Retinal pigment epithelial cell (primary cell): ENCODE results near the gene SUCLA2.
"Not testable (repeated sequence)": the region's sequence is repeated elsewhere in the genome, so short reads cannot be mapped to it uniquely, and the experiment has no call there.

Experiments
- DNase-seq: peaks from one replicate; pipeline ENCODE4 v3.0.0-alpha.2; 2010; ENCODE audit warnings: low read depth
- H3K4me3 ChIP-seq: 2 replicates; pipeline ENCODE4 v1.5.1; 2011; ENCODE audit warnings: mild to moderate bottlenecking, low read length, control low read depth, moderate library complexity
- TF ChIP-seq, protein P1 (sequence below): conservative IDR thresholded peaks from 2 replicates; pipeline ENCODE4 v1.5.1; 2011; ENCODE audit warnings: low read depth, low read length, control low read depth, inconsistent platforms

Gene SUCLA2

DNA sequence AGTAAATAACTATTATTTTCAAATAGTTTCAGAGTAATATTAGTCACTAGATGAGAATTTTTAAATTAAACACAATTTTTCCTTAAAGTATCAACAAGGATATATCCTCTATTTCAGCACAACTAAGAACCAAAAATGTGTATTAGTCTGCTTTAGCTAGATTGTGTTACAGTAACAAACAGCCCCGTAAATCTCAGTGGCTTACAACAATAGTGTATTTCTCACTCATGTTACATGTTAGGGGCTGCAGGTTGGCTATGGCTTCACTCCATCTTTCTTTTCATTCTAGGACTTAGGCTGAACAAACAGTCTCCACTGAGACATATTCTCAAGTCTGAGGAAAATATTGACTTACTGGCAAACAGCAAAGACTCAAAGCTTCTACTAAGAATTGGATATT, 11.6 kb upstream of the SUCLA2 start:
- DNase-seq: no peak
- TF ChIP-seq, protein P1, sequence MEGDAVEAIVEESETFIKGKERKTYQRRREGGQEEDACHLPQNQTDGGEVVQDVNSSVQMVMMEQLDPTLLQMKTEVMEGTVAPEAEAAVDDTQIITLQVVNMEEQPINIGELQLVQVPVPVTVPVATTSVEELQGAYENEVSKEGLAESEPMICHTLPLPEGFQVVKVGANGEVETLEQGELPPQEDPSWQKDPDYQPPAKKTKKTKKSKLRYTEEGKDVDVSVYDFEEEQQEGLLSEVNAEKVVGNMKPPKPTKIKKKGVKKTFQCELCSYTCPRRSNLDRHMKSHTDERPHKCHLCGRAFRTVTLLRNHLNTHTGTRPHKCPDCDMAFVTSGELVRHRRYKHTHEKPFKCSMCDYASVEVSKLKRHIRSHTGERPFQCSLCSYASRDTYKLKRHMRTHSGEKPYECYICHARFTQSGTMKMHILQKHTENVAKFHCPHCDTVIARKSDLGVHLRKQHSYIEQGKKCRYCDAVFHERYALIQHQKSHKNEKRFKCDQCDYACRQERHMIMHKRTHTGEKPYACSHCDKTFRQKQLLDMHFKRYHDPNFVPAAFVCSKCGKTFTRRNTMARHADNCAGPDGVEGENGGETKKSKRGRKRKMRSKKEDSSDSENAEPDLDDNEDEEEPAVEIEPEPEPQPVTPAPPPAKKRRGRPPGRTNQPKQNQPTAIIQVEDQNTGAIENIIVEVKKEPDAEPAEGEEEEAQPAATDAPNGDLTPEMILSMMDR: no peak
- H3K4me3 ChIP-seq: no peak overlapping the region

DNA sequence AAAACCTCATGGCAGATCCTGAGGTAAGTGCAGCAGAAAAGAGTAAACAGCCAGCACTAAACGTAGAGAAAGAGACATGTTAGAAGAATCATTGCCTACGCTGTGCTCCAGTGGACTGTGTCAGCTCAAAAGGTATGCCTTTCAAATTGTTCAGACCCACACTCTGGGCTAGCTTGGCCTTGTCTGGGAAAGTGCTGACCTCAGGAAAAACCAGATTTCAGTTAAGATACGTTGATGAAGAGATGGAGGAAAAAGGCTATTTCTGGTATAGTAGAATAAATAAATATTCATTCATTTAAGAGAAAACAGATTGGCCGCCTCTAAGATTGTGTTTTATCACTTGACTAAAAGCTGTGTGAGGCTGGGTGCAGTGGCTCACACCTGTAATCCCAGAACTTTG, 9.6 kb upstream of the SUCLA2 start:
- DNase-seq: no peak
- TF ChIP-seq, protein P1: no peak
- H3K4me3 ChIP-seq: no peak overlapping the region

DNA sequence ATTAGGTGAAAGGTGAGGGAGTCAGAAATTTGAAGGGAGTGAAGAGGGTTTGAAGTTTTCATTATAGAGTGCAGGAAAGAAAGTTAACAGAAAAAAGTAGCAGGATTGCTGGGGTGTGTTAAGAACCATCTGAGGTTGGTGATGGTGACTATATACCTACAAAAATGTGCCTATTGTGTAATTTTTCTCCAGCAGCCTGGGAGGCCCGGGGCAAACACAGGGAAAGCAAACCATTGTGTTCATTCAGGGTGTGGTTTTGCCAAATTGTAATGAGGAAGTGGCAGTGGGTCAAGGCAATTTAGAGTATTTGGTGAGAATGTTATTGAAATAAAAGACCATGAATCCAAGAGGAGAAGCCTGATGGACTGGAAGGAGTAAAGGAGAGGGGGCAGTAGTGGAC, 8.2 kb upstream of the SUCLA2 start:
- TF ChIP-seq, protein P1: no peak
- H3K4me3 ChIP-seq: no peak overlapping the region
- DNase-seq: no peak

DNA sequence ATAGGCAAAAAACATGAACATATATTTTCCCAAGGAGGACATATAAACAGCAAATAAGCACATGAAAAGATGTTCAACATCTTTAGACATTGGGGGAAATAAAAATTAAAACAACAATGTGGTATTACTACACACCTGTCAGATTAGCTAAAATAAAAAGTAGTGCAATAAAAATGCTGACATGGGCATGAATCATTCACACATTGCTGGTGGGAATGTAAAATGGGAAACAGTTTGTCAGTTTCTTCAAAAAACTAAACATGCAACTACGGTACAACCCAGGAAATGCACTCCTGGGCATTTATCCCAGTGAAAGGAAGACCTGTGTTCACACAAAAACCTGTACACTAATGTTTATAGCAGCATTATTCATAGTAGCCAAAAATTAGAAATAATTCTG, 5.3 kb upstream of the SUCLA2 start:
- no peak overlapping the region for H3K4me3 ChIP-seq
- TF ChIP-seq, protein P1: no peak
- no peak for DNase-seq

DNA sequence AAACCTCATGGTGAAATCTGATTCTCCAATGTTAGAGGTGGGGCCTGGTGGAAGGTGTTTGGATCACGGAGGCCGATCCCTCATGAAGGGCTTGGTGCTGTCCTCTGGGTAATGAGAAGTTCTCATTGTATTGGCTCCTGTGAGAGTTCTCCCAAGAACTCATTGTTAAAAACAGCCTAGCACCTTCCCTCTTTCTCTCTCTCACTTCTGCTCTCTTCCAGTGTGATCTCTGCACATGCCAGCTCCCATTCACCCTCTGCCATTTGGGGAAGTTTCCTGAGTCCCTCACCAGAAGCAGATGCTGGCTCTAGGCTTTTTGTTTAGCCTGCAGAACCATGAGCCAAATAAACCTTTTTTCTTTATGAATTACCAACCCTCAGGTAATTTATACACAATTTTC, 3.1 kb upstream of the SUCLA2 start:
- no peak overlapping the region for H3K4me3 ChIP-seq
- DNase-seq: no peak
- TF ChIP-seq, protein P1: no peak

DNA sequence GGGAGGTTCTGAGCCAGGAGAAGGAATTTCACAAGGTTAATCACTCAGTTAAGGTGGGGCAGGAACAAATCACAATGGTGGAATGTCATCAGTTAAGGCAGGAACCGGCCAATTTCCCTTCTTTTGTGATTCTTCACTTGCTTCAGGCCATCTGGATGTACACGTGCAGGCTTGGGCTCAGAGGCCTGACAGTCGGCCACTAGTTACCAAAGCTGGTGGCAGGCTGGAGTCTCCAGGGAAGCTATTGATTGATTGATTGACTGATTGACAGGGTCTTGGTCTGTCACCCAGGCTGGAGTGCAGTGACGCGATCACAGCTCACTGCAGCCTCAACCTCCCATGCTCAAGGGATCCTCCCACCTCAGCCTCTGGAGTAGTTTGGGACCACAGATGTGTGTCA, 926 bp upstream of the SUCLA2 start:
- not testable (repeated sequence) for DNase-seq, H3K4me3 ChIP-seq

DNA sequence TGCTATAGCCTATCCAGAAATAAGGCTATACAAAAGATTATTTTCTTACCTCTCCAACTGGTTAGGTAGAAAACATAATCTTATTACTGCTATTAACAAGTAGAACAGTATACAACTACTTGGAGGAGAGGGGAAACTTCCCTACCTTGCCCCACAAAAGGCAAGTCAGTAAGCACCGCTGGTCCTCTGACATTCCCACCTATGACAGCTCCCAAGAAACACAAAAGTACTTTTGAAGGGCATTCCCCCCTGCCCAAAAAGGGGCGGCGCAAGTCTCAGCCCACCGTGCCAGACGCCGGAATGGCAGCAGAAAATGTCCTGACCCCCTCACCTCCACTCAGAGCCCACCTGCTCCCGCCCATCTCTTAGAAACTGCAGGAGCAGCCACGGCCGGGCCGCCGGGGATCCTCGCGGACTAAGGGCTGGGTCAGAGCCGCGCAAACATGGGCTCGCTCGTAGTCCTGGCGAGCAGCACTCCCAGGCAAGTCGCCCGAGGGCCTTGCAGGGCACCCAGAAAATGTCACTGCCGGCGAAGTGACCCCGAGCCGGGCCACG, 437 bp downstream of the SUCLA2 start:
- H3K4me3 ChIP-seq: peak overlapping the region; percentile 97
- no peak for DNase-seq
- TF ChIP-seq, protein P1: no peak

DNA sequence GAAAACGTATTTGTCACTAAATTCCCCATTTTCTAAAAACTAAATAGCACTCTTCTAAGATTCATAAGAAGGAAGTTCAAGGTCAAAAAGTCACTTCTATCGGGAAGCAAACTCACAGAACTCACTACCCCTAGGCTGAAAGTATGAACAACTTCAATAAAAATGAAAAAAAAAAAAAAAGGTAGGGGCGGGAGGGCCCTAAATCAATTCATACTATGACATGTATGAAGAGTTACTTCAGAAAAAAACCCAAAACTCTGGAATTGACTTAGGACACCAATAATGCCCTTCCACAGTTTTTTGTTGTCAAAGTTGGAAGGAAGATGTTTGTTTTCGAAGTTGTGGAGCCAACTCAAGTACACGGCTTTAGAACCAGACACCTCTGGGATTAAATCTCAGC, 1.1 kb downstream of the SUCLA2 start:
- H3K4me3 ChIP-seq: peak overlapping the region; percentile 97
- TF ChIP-seq, protein P1: no peak
- DNase-seq: no peak
